Muscle of leg (tissue), 11 donors: ENCODE data around the gene ABTB2. TPM values are rescaled to one million over a fixed set of nuclear protein-coding genes. Genes with fewer than 3 reads are reported as not detected.

ENCODE experiments used
- DNase-seq: peaks from one replicate; pipeline ENCODE4 v3.0.0; 2013
- H3K27ac ChIP-seq: one replicate; pipeline ENCODE4 v1.5.1; 2013; ENCODE audit warnings: mild to moderate bottlenecking, low read length, control low read depth
- H3K27me3 ChIP-seq: one replicate; pipeline ENCODE4 v1.6.1; 2013; ENCODE audit warnings: low read length; ENCODE audit not compliant: control insufficient read depth, insufficient read depth
- H3K36me3 ChIP-seq: one replicate; pipeline ENCODE4 v1.6.1; 2013; ENCODE audit warnings: low read length; ENCODE audit not compliant: control insufficient read depth, insufficient read depth
- H3K4me1 ChIP-seq: one replicate; pipeline ENCODE4 v1.6.1; 2013; ENCODE audit warnings: low read length; ENCODE audit not compliant: control insufficient read depth, insufficient read depth
- H3K4me3 ChIP-seq: one replicate; pipeline ENCODE4 v1.5.1; 2013; ENCODE audit warnings: low read length, control low read depth
- H3K9me3 ChIP-seq: replicated peaks from 2 replicates; pipeline ENCODE4 v1.6.1; 2013; ENCODE audit warnings: low read depth, low read length; ENCODE audit not compliant: control insufficient read depth
- WGBS: methylation state at CpG from one replicate; pipeline ENCODE4 v1.1.5; 2013; ENCODE audit warnings: missing lambda C conversion rate; ENCODE audit not compliant: insufficient coverage; 5-methylcytosine and 5-hydroxymethylcytosine counted together
- polyA plus RNA-seq, 8 donors: library from polyadenylated mRNA; unstranded; fragments of 120-200 nt; gene quantifications; one replicate each; pipeline versions ENCODE4 v1.2.1 to v1.2.3, GENCODE V29; 2013; ENCODE audit warnings: inconsistent platforms in 1 of 8, low replicate concordance in 1 of 8; ENCODE audit not compliant: insufficient read length in 8 of 8, insufficient read depth in 1 of 8
- total RNA-seq: library from RNA; stranded (reverse); fragments of 120-200 nt; gene quantifications from one replicate; pipeline ENCODE4 v1.2.4, GENCODE V29; 2013

ABTB2 gene
- total and polyA plus RNA-seq, 9 donors, result 3.5 to 8.5 (median 6.5) TPM

GRCh38 chr11:34209809-34210208, 148.0 kb downstream of the ABTB2 start:
- DNase-seq, result no peak
- Histone ChIP-seq H3K4me1 (peaks cover 16% of the 10 kb centered on the region), H3K27me3 (no peaks in the 10 kb centered on the region), H3K36me3 (no peaks in the 10 kb centered on the region), H3K9me3 (no peaks in the 10 kb centered on the region), H3K27ac (no peak overlapping the region), H3K4me3 (no peak overlapping the region)
- 51% methylated on average over 5 of the region's 5 CpGs for WGBS

GRCh38 chr11:34208266-34209135, 149.3 kb downstream of the ABTB2 start:
- Histone ChIP-seq H3K27me3 (no peaks in the 10 kb centered on the region), H3K4me3 (no peak overlapping the region), H3K4me1 (peaks cover 16% of the 10 kb centered on the region), H3K27ac (no peak overlapping the region), H3K9me3 (no peaks in the 10 kb centered on the region), H3K36me3 (no peaks in the 10 kb centered on the region)
- no peak for DNase-seq
- WGBS, result 75% methylated on average over 8 of the region's 11 CpGs

- no peaks in the 10 kb centered on the region for H3K9me3 ChIP-seq
- no peaks in the 10 kb centered on the region for H3K36me3 ChIP-seq
- peaks cover 18% of the 10 kb centered on the region for H3K4me1 ChIP-seq
- no peak overlapping the region for H3K4me3 ChIP-seq
- DNase-seq, result peak; percentile 70
- peak overlapping the region; percentile 75 for H3K27ac ChIP-seq
- no peaks in the 10 kb centered on the region for H3K27me3 ChIP-seq
- 63% methylated on average over 1 of the region's 5 CpGs for WGBS
These were observed 150.2 kb downstream of the ABTB2 start for GRCh38 chr11:34207487-34208180.

GRCh38 chr11:34206407-34207300, 151.2 kb downstream of the ABTB2 start:
- peak; percentile 90 for DNase-seq
- H3K36me3 ChIP-seq, result no peaks in the 10 kb centered on the region

GRCh38 chr11:34205326-34206035, 152.3 kb downstream of the ABTB2 start:
- Histone ChIP-seq H3K27ac (no peak overlapping the region), H3K27me3 (no peaks in the 10 kb centered on the region), H3K4me3 (no peak overlapping the region), H3K36me3 (no peaks in the 10 kb centered on the region), H3K4me1 (peaks cover 21% of the 10 kb centered on the region), H3K9me3 (no peaks in the 10 kb centered on the region)
- no peak for DNase-seq
- WGBS, result 0% methylated on average over 1 of the region's 4 CpGs

More at GRCh38 chr11:34206407-34207300, 151.2 kb downstream of the ABTB2 start:
- WGBS, result 36% methylated on average over 2 of the region's 6 CpGs
- Histone ChIP-seq H3K27ac (peak overlapping the region; percentile 75), H3K27me3 (no peaks in the 10 kb centered on the region), H3K4me3 (no peak overlapping the region), H3K4me1 (peaks cover 18% of the 10 kb centered on the region), H3K9me3 (no peaks in the 10 kb centered on the region)

GRCh38 chr11:34204396-34205279, 153.2 kb downstream of the ABTB2 start:
- H3K9me3 ChIP-seq, result no peaks in the 10 kb centered on the region
- no peak overlapping the region for H3K4me3 ChIP-seq
- H3K27me3 ChIP-seq, result no peaks in the 10 kb centered on the region
- no peak for DNase-seq
- 85% methylated on average over 14 of the region's 19 CpGs for WGBS
- no peaks in the 10 kb centered on the region for H3K36me3 ChIP-seq
- no peak overlapping the region for H3K27ac ChIP-seq
- peaks cover 21% of the 10 kb centered on the region for H3K4me1 ChIP-seq

- H3K27ac ChIP-seq, result no peak overlapping the region
- WGBS, result 73% methylated on average over 5 of the region's 5 CpGs
These were observed 154.4 kb downstream of the ABTB2 start for GRCh38 chr11:34203377-34203871.

GRCh38 chr11:34201129-34201528, 156.7 kb downstream of the ABTB2 start:
- DNase-seq, result no peak
- Histone ChIP-seq H3K27ac (no peak overlapping the region), H3K27me3 (no peaks in the 10 kb centered on the region), H3K4me1 (peaks cover 5% of the 10 kb centered on the region), H3K36me3 (no peaks in the 10 kb centered on the region), H3K4me3 (no peak overlapping the region), H3K9me3 (no peaks in the 10 kb centered on the region)
- no CpG with 5 or more reads among the region's 3 CpGs for WGBS

More at GRCh38 chr11:34203377-34203871, 154.4 kb downstream of the ABTB2 start:
- H3K27me3 ChIP-seq, result no peaks in the 10 kb centered on the region
- no peak for DNase-seq
- H3K36me3 ChIP-seq, result no peaks in the 10 kb centered on the region
- H3K9me3 ChIP-seq, result no peaks in the 10 kb centered on the region
- peaks cover 21% of the 10 kb centered on the region for H3K4me1 ChIP-seq
- no peak overlapping the region for H3K4me3 ChIP-seq
